Naive thymus-derived CD4-positive, alpha-beta T cell (primary cell): Measurements from ENCODE around the gene CTAGE4. TPM values are rescaled to one million over a fixed set of nuclear protein-coding genes. Genes with fewer than 3 reads are reported as not detected.
A peak's percentile ranks its signal among the peaks of the same experiment; 100 is the strongest.
"Not testable (repeated sequence)": the region's sequence is repeated elsewhere in the genome, so short reads cannot be mapped to it uniquely, and the experiment has no call there.

ENCODE experiments used
- ATAC-seq: fragments of 150-1000 bp; cut with Tn5 transposase; 2 replicates; pipeline ENCODE4 v1.10.0; 2021; ENCODE audit warnings: mild to moderate bottlenecking, moderate library complexity
- CTCF ChIA-PET: fragments of 350-600 bp; sonication (Branson Sonifier 250); formaldehyde crosslinking; loops from one replicate; lab custom pipeline; 2021; ENCODE audit warnings: antibody characterized with exemption; lab: Charles Lee
- POLR2A ChIA-PET: fragments of 350-600 bp; sonication (Branson Sonifier 250); formaldehyde crosslinking; loops from one replicate; lab custom pipeline; 2021; ENCODE audit warnings: antibody characterized with exemption, inconsistent platforms; lab: Charles Lee
- DNase-seq, 9 donors: peaks; one replicate each; pipeline versions ENCODE4 v3.0.0 to v3.0.0-alpha.2; 2020 to 2022; ENCODE audit warnings: mixed read lengths in 1 of 9
- H3K27ac ChIP-seq: one replicate; pipeline ENCODE4 v1.7.0; 2013; ENCODE audit warnings: mild to moderate bottlenecking, low read depth, low read length, moderate library complexity
- H3K27me3 ChIP-seq, 2 donors: one replicate each; pipeline ENCODE4 v1.7.0; 2013; ENCODE audit warnings: low read length in 2 of 2, mild to moderate bottlenecking in 2 of 2, moderate library complexity in 2 of 2; ENCODE audit not compliant: control insufficient read depth in 2 of 2, insufficient read depth in 2 of 2
- H3K36me3 ChIP-seq, 3 experiments: 1 replicate in 2 of 3; 2 replicates in 1 of 3; pipeline ENCODE4 v1.7.0; 2013; ENCODE audit warnings: low read length in 3 of 3, mild to moderate bottlenecking in 3 of 3, moderate library complexity in 1 of 3; ENCODE audit not compliant: insufficient read depth in 3 of 3, control insufficient read depth in 2 of 3
- H3K4me1 ChIP-seq, 2 donors: one replicate each; pipeline ENCODE4 v1.7.0; 2013; ENCODE audit warnings: low read length in 2 of 2, mild to moderate bottlenecking in 2 of 2, moderate library complexity in 1 of 2; ENCODE audit not compliant: control insufficient read depth in 2 of 2, insufficient read depth in 2 of 2
- H3K4me3 ChIP-seq: 2 replicates; pipeline ENCODE4 v1.7.0; 2013; ENCODE audit warnings: mild to moderate bottlenecking, low read length
- H3K9me3 ChIP-seq, 3 experiments: 1 replicate in 2 of 3; 2 replicates in 1 of 3; pipeline ENCODE4 v1.7.0; 2013; ENCODE audit warnings: low read length in 3 of 3; ENCODE audit not compliant: control insufficient read depth in 2 of 3
- H3K27ac Mint-ChIP-seq, 9 donors: one replicate each; pipeline ENCODE4 v1.8.0; 2020 to 2022; ENCODE audit warnings: mixed read lengths in 9 of 9, mild to moderate bottlenecking in 8 of 9, moderate library complexity in 5 of 9, inconsistent platforms in 2 of 9
- H3K27me3 Mint-ChIP-seq, 5 donors: one replicate each; pipeline ENCODE4 v1.8.0; 2021 to 2022; ENCODE audit warnings: mixed read lengths in 5 of 5, mild to moderate bottlenecking in 1 of 5
- H3K36me3 Mint-ChIP-seq, 5 donors: one replicate each; pipeline ENCODE4 v1.8.0; 2020 to 2022; ENCODE audit warnings: mixed read lengths in 5 of 5, mild to moderate bottlenecking in 3 of 5, inconsistent platforms in 1 of 5
- H3K4me1 Mint-ChIP-seq, 7 donors: one replicate each; pipeline ENCODE4 v1.8.0; 2020 to 2022; ENCODE audit warnings: mixed read lengths in 7 of 7, mild to moderate bottlenecking in 3 of 7, inconsistent platforms in 1 of 7
- H3K4me3 Mint-ChIP-seq, 10 donors: one replicate each; pipeline ENCODE4 v1.8.0; 2020 to 2022; ENCODE audit warnings: mild to moderate bottlenecking in 10 of 10, mixed read lengths in 10 of 10, moderate library complexity in 6 of 10, inconsistent platforms in 2 of 10
- H3K9me3 Mint-ChIP-seq, 11 donors: one replicate each; pipeline ENCODE4 v1.8.0; 2020 to 2022; ENCODE audit warnings: mixed read lengths in 11 of 11, mild to moderate bottlenecking in 4 of 11, inconsistent platforms in 1 of 11, moderate library complexity in 1 of 11
- intact Hi-C, 2 donors: fragments of 100-400 bp; cut with micrococcal nuclease; formaldehyde crosslinking; loops; one replicate each; pipeline ENCODE4 v1.15.1; 2023
- polyA plus RNA-seq, 2 donors: library from polyadenylated mRNA; unstranded; fragments of 300-500 nt; fragmentation: Illumina TruSeq; gene quantifications; one replicate each; pipeline ENCODE4 v1.2.3, GENCODE V29; 2021
- total RNA-seq, 6 experiments: library from RNA in 5 of 6; stranded (reverse) in 5 of 6; gene quantifications; 1 replicate in 5 of 6; 2 replicates in 1 of 6; pipeline ENCODE4 v1.2.3 and lab custom pipeline; 2021 to 2026

Gene CTAGE4
- total and polyA plus RNA-seq, 7 experiments from 2014 or later = 0.29 to 6.0 (median 1.7) TPM; not detected in 2

- DNase-seq, CTCF ChIA-PET: not testable (repeated sequence)
Observed at GRCh38 chr7:144226866-144227265, 43.6 kb downstream of the CTAGE4 start.

GRCh38 chr7:144228810-144229209, 45.5 kb downstream of the CTAGE4 start:
- H3K4me1 ChIP-seq, H3K4me3 Mint-ChIP-seq, H3K4me3 ChIP-seq, H3K27me3 Mint-ChIP-seq, H3K27ac Mint-ChIP-seq, intact Hi-C loops, H3K4me1 Mint-ChIP-seq, POLR2A ChIA-PET, H3K9me3 Mint-ChIP-seq, H3K27me3 ChIP-seq, H3K36me3 ChIP-seq, CTCF ChIA-PET, H3K9me3 ChIP-seq, DNase-seq, H3K36me3 Mint-ChIP-seq, H3K27ac ChIP-seq: not testable (repeated sequence)
- ATAC-seq = peak; percentile 31

More at GRCh38 chr7:144226866-144227265, 43.6 kb downstream of the CTAGE4 start:
- H3K4me3 ChIP-seq, H3K27me3 ChIP-seq, H3K36me3 Mint-ChIP-seq, POLR2A ChIA-PET, H3K9me3 Mint-ChIP-seq, H3K36me3 ChIP-seq, H3K4me3 Mint-ChIP-seq, H3K27ac ChIP-seq, intact Hi-C loops, H3K27me3 Mint-ChIP-seq, H3K4me1 ChIP-seq, H3K4me1 Mint-ChIP-seq, ATAC-seq, H3K9me3 ChIP-seq, H3K27ac Mint-ChIP-seq: not testable (repeated sequence)

- H3K4me3 Mint-ChIP-seq, POLR2A ChIA-PET, H3K27me3 Mint-ChIP-seq, H3K27me3 ChIP-seq, H3K9me3 Mint-ChIP-seq, intact Hi-C loops, H3K4me1 ChIP-seq, H3K4me1 Mint-ChIP-seq, H3K4me3 ChIP-seq, H3K36me3 ChIP-seq, CTCF ChIA-PET, ATAC-seq, DNase-seq, H3K27ac Mint-ChIP-seq, H3K36me3 Mint-ChIP-seq, H3K27ac ChIP-seq, H3K9me3 ChIP-seq: not testable (repeated sequence)
Observed at GRCh38 chr7:144231027-144231426, 47.8 kb downstream of the CTAGE4 start.

- CTCF ChIA-PET = not testable (repeated sequence)
Observed at GRCh38 chr7:144233039-144233438, 49.8 kb downstream of the CTAGE4 start.

More at GRCh38 chr7:144233039-144233438, 49.8 kb downstream of the CTAGE4 start:
- H3K9me3 Mint-ChIP-seq, H3K4me1 Mint-ChIP-seq, H3K27me3 ChIP-seq, H3K36me3 ChIP-seq, H3K27ac Mint-ChIP-seq, H3K27me3 Mint-ChIP-seq, intact Hi-C loops, ATAC-seq, POLR2A ChIA-PET, H3K9me3 ChIP-seq, H3K4me3 ChIP-seq, H3K36me3 Mint-ChIP-seq, H3K27ac ChIP-seq, DNase-seq, H3K4me3 Mint-ChIP-seq, H3K4me1 ChIP-seq: not testable (repeated sequence)

Other genes starting within 250 kb of the CTAGE4 start
- not detected for gene OR2F2, start 248.2 kb upstream of the CTAGE4 start, total RNA-seq
- gene OR2F2, start 248.2 kb upstream of the CTAGE4 start, polyA plus RNA-seq = not detected
- not detected for gene OR2F1, start 228.6 kb upstream of the CTAGE4 start, total RNA-seq
- gene OR2F1, start 228.6 kb upstream of the CTAGE4 start, polyA plus RNA-seq = not detected
- not detected for gene OR6B1, start 183.1 kb upstream of the CTAGE4 start, total RNA-seq
- gene OR6B1, start 183.1 kb upstream of the CTAGE4 start, polyA plus RNA-seq = not detected
- gene OR2A5, start 134.5 kb upstream of the CTAGE4 start, total RNA-seq = not detected
- not detected for gene OR2A5, start 134.5 kb upstream of the CTAGE4 start, polyA plus RNA-seq
- not detected for gene OR2A25, start 113.7 kb upstream of the CTAGE4 start, total RNA-seq
- not detected for gene OR2A25, start 113.7 kb upstream of the CTAGE4 start, polyA plus RNA-seq
- not detected for gene OR2A12, start 97.2 kb upstream of the CTAGE4 start, total RNA-seq
- not detected for gene OR2A12, start 97.2 kb upstream of the CTAGE4 start, polyA plus RNA-seq
- not detected for gene OR2A2, start 73.9 kb upstream of the CTAGE4 start, total RNA-seq
- gene OR2A2, start 73.9 kb upstream of the CTAGE4 start, polyA plus RNA-seq = not detected
- not detected for gene OR2A14, start 60.3 kb upstream of the CTAGE4 start, total RNA-seq
- gene OR2A14, start 60.3 kb upstream of the CTAGE4 start, polyA plus RNA-seq = not detected
- 1 to 10 TPM in 4 of 5 experiments, under 1 TPM in 1; 0.34 to 4.4 (median 2.5) TPM for gene ARHGEF35, start 12.4 kb downstream of the CTAGE4 start, total RNA-seq
- gene ARHGEF35, start 12.4 kb downstream of the CTAGE4 start, polyA plus RNA-seq = 1 to 10 TPM; 1.7 to 2.1 TPM
- under 1 TPM in 3 of 5 experiments, not detected in 2; 0.07 to 0.22 (median 0.13) TPM for gene OR2A42, start 56.1 kb downstream of the CTAGE4 start, total RNA-seq
- not detected for gene OR2A42, start 56.1 kb downstream of the CTAGE4 start, polyA plus RNA-seq
- gene OR2A7, start 81.3 kb downstream of the CTAGE4 start, total RNA-seq = 1 to 10 TPM; 1.7 to 7.5 (median 4.5) TPM
- gene OR2A7, start 81.3 kb downstream of the CTAGE4 start, polyA plus RNA-seq = under 1 TPM; 0.31 to 0.52 TPM
- gene CTAGE8, start 85.8 kb downstream of the CTAGE4 start, total RNA-seq = under 1 TPM in 4 of 5 experiments, not detected in 1; 0.51 to 0.75 (median 0.55) TPM
- under 1 TPM in 1 of 2 donors, not detected in 1; 0.52 TPM for gene CTAGE8, start 85.8 kb downstream of the CTAGE4 start, polyA plus RNA-seq
- under 1 TPM in 3 of 5 experiments, not detected in 2; 0.05 to 0.19 (median 0.12) TPM for gene OR2A1, start 129.0 kb downstream of the CTAGE4 start, total RNA-seq
- gene OR2A1, start 129.0 kb downstream of the CTAGE4 start, polyA plus RNA-seq = 1 to 10 TPM in 1 of 2 donors, under 1 TPM in 1; 0.11 to 1.0 TPM
- 10 to 100 TPM in 1 of 5 experiments, 1 to 10 TPM in 4; 5.1 to 11.4 (median 7.3) TPM for gene ARHGEF5, start 171.9 kb downstream of the CTAGE4 start, total RNA-seq
- gene ARHGEF5, start 171.9 kb downstream of the CTAGE4 start, polyA plus RNA-seq = 1 to 10 TPM; 2.0 to 5.0 TPM
- not detected for gene NOBOX, start 220.2 kb downstream of the CTAGE4 start, total RNA-seq
- not detected for gene NOBOX, start 220.2 kb downstream of the CTAGE4 start, polyA plus RNA-seq